K562 treated with DMSO at 1 percent for 4 hours (cell line): ENCODE results near the gene MED10. TPM values are rescaled to one million over a fixed set of nuclear protein-coding genes. Genes with fewer than 3 reads are reported as not detected.

Source experiments
- total RNA-seq: library from RNA; unstranded; fragments of 300-600 nt; gene quantifications from 2 replicates; pipeline ENCODE4 v1.2.3, GENCODE V29; 2022; ENCODE audit not compliant: insufficient read depth

The MED10 gene
- total RNA-seq = 47.0 and 52.4 TPM in 2 replicates

GRCh38 chr5:6377905-6378765, at the start of gene MED10:
MED10 (minus strand) TSS chr5:6378547; CDS start chr5:6378483, 64 bp downstream.

Other genes starting within 250 kb of the MED10 start
- not detected in 2 replicates for gene UBE2QL1, start 70.3 kb upstream of the MED10 start, total RNA-seq